Ovary (tissue), 9 donors: ENCODE measurements around the gene NXF1. TPM values are rescaled to one million over a fixed set of nuclear protein-coding genes. Genes with fewer than 3 reads are reported as not detected.
"Not testable (repeated sequence)": the region's sequence is repeated elsewhere in the genome, so short reads cannot be mapped to it uniquely, and the experiment has no call there.

Experiments
- DNase-seq, 5 donors: peaks; one replicate each; pipeline ENCODE4 v3.0.0-alpha.2; 2019 to 2020
- H3K27ac ChIP-seq, 2 donors: fragments of 200-600 bp; one replicate each; pipeline versions ENCODE4 v1.5.1 to v1.8.0; 2019 to 2022
- H3K27me3 ChIP-seq: fragments of 200-600 bp; one replicate; pipeline ENCODE4 v1.8.0; 2022
- H3K36me3 ChIP-seq: fragments of 200-600 bp; sonication (generic); one replicate; pipeline ENCODE4 v1.5.1; 2019
- H3K4me1 ChIP-seq: one replicate; pipeline ENCODE4 v1.8.1; 2013; ENCODE audit warnings: mild to moderate bottlenecking, moderate library complexity; ENCODE audit not compliant: insufficient read depth
- H3K4me3 ChIP-seq: fragments of 200-600 bp; sonication (generic); one replicate; pipeline ENCODE4 v1.5.1; 2017
- H3K9me3 ChIP-seq, 2 donors: fragments of 200-600 bp in 1 of 2; sonication (generic) in 1 of 2; one replicate each; pipeline versions ENCODE4 v1.5.1 to v1.8.1; 2013 to 2019; ENCODE audit warnings: mild to moderate bottlenecking in 1 of 2, moderate library complexity in 1 of 2
- CTCF ChIP-seq, 3 donors: fragments of 450-650 bp in 2 of 3; fragments of 200-600 bp in 1 of 3; IDR thresholded peaks; one replicate each; pipeline versions ENCODE4 v1.5.1 to v1.8.0; 2016 to 2022; ENCODE audit warnings: antibody characterized with exemption in 3 of 3, mild to moderate bottlenecking in 1 of 3
- EP300 ChIP-seq: sonication (generic); formaldehyde crosslinking; IDR thresholded peaks from one replicate; pipeline ENCODE4 v1.6.1; 2017; ENCODE audit warnings: antibody characterized with exemption
- POLR2A ChIP-seq: fragments of 450-650 bp; IDR thresholded peaks from one replicate; pipeline ENCODE4 v1.6.1; 2017; ENCODE audit warnings: antibody characterized with exemption, mild to moderate bottlenecking, moderate library complexity
- WGBS, 3 donors: extraction: QIAGEN DNeasy Blood & Tissue Kit in 1 of 3; methylation state at CpG; one replicate each; pipeline versions ENCODE4 v1.1.5 to v1.1.7; 2013 to 2017; 5-methylcytosine and 5-hydroxymethylcytosine counted together
- intact Hi-C, 4 donors: fragments of 100-400 bp; cut with DNase I; formaldehyde crosslinking; loops; one replicate each; pipeline versions ENCODE4 v1.11.0 to v1.15.1; 2022 to 2023
- polyA plus RNA-seq, 2 donors: library from polyadenylated mRNA; stranded (reverse); fragments of 200-250 nt in 1 of 2; fragments of 350-450 nt in 1 of 2; fragmentation: Illumina TruSeq in 1 of 2; extraction: RNeasy Lipid Tissue Mini Kit (QIAGEN cat#74804) in 1 of 2; gene quantifications; one replicate each; pipeline ENCODE4 v1.2.3, GENCODE V29; 2013 to 2014
- total RNA-seq, 7 donors: library from RNA; depleted of rRNA in 2 of 7; stranded (reverse); fragments of >200 nt in 2 of 7; fragmentation: NEBNext Ultra II Directional in 3 of 7; extraction: Animal tissue kit (Norgen Biotek cat#: 25700) in 3 of 7; gene quantifications; one replicate each; pipeline versions ENCODE4 v1.1.0 to v1.2.4, GENCODE V29; 2016 to 2023
- donor health status: DM: no; HTN: no; CAD: no; lungs with moderate emphysema.
- donor health status: DM: no; HTN: no; CAD: no.
- donor health status: Bipolar disorder and iron deficiency.
- donor health status: DM: yes; HTN: yes; CAD: no.
- donor health status: DM: no; HTN: no; CAD: no.
- donor health status: DM: yes; HTN: yes; CAD: no.

NXF1 gene
- total and polyA plus RNA-seq, 9 donors: 48.8 to 125 (median 80.1) TPM

GRCh38 chr11:62775646-62776045 lies 29.6 kb downstream of the NXF1 start:
- H3K27ac ChIP-seq: no peak overlapping the region
- intact Hi-C loops: no loop called here
- WGBS, 3 donors: 84 to 92% (median 88%) methylated on average over 17 of the region's 17 CpGs
- H3K27me3 ChIP-seq: no peaks in the 10 kb centered on the region
- no peak overlapping the region for H3K4me3 ChIP-seq
- no peaks in the 10 kb centered on the region for H3K36me3 ChIP-seq
- no peak for TF ChIP-seq EP300
- no peak for TF ChIP-seq CTCF (IDR thresholded peaks at IDR 0.05)
- no peak for TF ChIP-seq POLR2A
- no peaks in the 10 kb centered on the region for H3K9me3 ChIP-seq
- no peak for DNase-seq
- H3K4me1 ChIP-seq: peaks cover 5% of the 10 kb centered on the region

GRCh38 chr11:62774407-62774806 lies 30.8 kb downstream of the NXF1 start:
- H3K9me3 ChIP-seq: no peaks in the 10 kb centered on the region
- H3K4me3 ChIP-seq: no peak overlapping the region
- H3K27ac ChIP-seq: no peak overlapping the region
- WGBS, 3 donors: 82 to 91% (median 86%) methylated on average over 6 of the region's 6 CpGs
- H3K36me3 ChIP-seq: no peaks in the 10 kb centered on the region
- intact Hi-C loops: no loop called here
- TF ChIP-seq CTCF (IDR thresholded peaks at IDR 0.05): no peak
- peaks cover 8% of the 10 kb centered on the region for H3K4me1 ChIP-seq
- no peak for DNase-seq
- no peaks in the 10 kb centered on the region for H3K27me3 ChIP-seq

GRCh38 chr11:62771144-62772021 lies 33.9 kb downstream of the NXF1 start, which contains the start of gene TAF6L:
TSS of gene TAF6L (plus strand) at chr11:62771396. CDS start at chr11:62775784, 4,388 bp downstream.
- Histone ChIP-seq H3K27me3 (no peaks in the 10 kb centered on the region), H3K9me3 (no peaks in the 10 kb centered on the region), H3K27ac (peak within 1 kb of the TSS; percentile 95 to 96), H3K4me1 (peaks cover 8% of the 10 kb centered on the region), H3K4me3 (peak within 1 kb of the TSS; percentile 72), H3K36me3 (no peaks in the 10 kb centered on the region)
- WGBS, 3 donors: 1 to 2% (median 1%) methylated on average over 42 to 60 of the region's 60 CpGs
- TF ChIP-seq CTCF (IDR thresholded peaks at IDR 0.05) (no peak), EP300 (no peak), POLR2A (peak; percentile 30)
- intact Hi-C loops: no loop called here
- peak; percentile 98 to 99 (median 98) for DNase-seq

- WGBS, 3 donors: 1 to 2% (median 1%) methylated on average over 18 of the region's 18 CpGs
- Histone ChIP-seq H3K27me3 (no peaks in the 10 kb centered on the region), H3K27ac (peak overlapping the region in 1 of 2 donors; percentile 96), H3K4me1 (peaks cover 8% of the 10 kb centered on the region), H3K4me3 (peak overlapping the region; percentile 72), H3K9me3 (no peaks in the 10 kb centered on the region), H3K36me3 (no peaks in the 10 kb centered on the region)
- DNase-seq: peak in 3 of 5 donors; percentile 35 to 52 (median 43)
- intact Hi-C loops: no loop called here
- TF ChIP-seq POLR2A: no peak
- no peak for TF ChIP-seq CTCF (IDR thresholded peaks at IDR 0.05)
- TF ChIP-seq EP300: no peak
Measured at GRCh38 chr11:62770778-62771143, 34.5 kb downstream of the NXF1 start.

GRCh38 chr11:62760867-62761227 lies 44.4 kb downstream of the NXF1 start:
- H3K27ac ChIP-seq, H3K27me3 ChIP-seq, intact Hi-C loops, H3K4me1 ChIP-seq, H3K9me3 ChIP-seq, H3K36me3 ChIP-seq, DNase-seq: not testable (repeated sequence)
- H3K4me3 ChIP-seq: peak overlapping the region; percentile 78
- 32 to 39% (median 35%) methylated on average over 9 of the region's 9 CpGs for WGBS, 3 donors
